ENCODE results near the gene NHERF1.

The NHERF1 gene

GRCh38 chr17:74749279-74750038 is 1.0 kb downstream of the NHERF1 start:
- DNase-seq: no peak

GRCh38 chr17:74750039-74750326 is 1.6 kb downstream of the NHERF1 start:
- no peak for DNase-seq

GRCh38 chr17:74750327-74751069 is 2.1 kb downstream of the NHERF1 start:
- DNase-seq: no peak

GRCh38 chr17:74752415-74752814 is 4.0 kb downstream of the NHERF1 start:
- DNase-seq: no peak

GRCh38 chr17:74752822-74753401 is 4.5 kb downstream of the NHERF1 start:
- no peak for DNase-seq

- no peak for DNase-seq
Observed at GRCh38 chr17:74754832-74755231, 6.4 kb downstream of the NHERF1 start.

- no peak for DNase-seq
Observed at GRCh38 chr17:74755533-74755932, 7.1 kb downstream of the NHERF1 start.

- DNase-seq: no peak
Observed at GRCh38 chr17:74756891-74757290, 8.5 kb downstream of the NHERF1 start.

- DNase-seq: no peak
Observed at GRCh38 chr17:74757502-74757901, 9.1 kb downstream of the NHERF1 start.

- no peak for DNase-seq
Observed at GRCh38 chr17:74757931-74758847, 9.8 kb downstream of the NHERF1 start.

GRCh38 chr17:74758848-74759168 is 10.4 kb downstream of the NHERF1 start:
- peak; percentile 31 for DNase-seq

GRCh38 chr17:74759243-74759801 is 10.9 kb downstream of the NHERF1 start:
- DNase-seq: no peak

- DNase-seq: no peak
Observed at GRCh38 chr17:74759941-74760340, 11.5 kb downstream of the NHERF1 start.

- no peak for DNase-seq
Observed at GRCh38 chr17:74760404-74761105, 12.1 kb downstream of the NHERF1 start.

GRCh38 chr17:74761419-74761818 is 13.0 kb downstream of the NHERF1 start:
- no peak for DNase-seq

GRCh38 chr17:74761931-74762330 is 13.5 kb downstream of the NHERF1 start:
- no peak for DNase-seq

- DNase-seq: no peak
Observed at GRCh38 chr17:74763565-74764387, 15.3 kb downstream of the NHERF1 start.

GRCh38 chr17:74764751-74765286 is 16.4 kb downstream of the NHERF1 start:
- DNase-seq: no peak

- DNase-seq: no peak
Observed at GRCh38 chr17:74766413-74766812, 18.0 kb downstream of the NHERF1 start.

- DNase-seq: no peak
Observed at GRCh38 chr17:74767111-74767516, 18.7 kb downstream of the NHERF1 start.

Measured in fibroblast of skin of scalp (primary cell).